ENCODE measurements around the gene PRDM16. TPM values are rescaled to one million over a fixed set of nuclear protein-coding genes. Genes with fewer than 3 reads are reported as not detected.

PRDM16 gene
- polyA plus RNA-seq, 2 donors: 0.15 to 0.28 TPM

DNA sequence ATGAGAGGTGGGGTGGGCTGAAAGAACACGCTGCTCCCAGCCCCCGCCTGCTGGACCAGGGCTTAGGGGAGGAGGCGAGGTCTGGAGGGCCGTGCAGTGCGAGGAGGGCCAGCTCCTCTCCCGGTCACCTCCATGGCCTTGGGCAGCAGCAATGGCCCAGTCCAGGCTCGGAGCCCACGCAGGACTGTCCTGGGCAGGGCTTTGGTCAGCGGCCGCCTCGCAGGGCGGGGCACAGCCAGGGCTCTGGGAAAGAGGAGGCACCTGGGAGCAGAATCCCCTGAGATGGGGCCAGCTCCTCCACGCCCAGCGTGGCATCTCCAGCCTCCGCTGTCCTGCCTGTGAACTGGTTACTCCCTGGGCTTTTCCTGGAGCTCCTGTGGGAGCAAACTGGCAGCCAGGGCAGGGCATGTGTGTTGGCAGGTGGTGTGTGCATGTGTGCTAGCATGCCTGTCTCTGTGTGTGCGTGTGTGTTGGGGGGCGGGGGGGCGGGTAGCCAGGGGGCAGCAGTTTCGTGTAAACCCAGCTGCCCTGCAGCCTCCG, 412.9 kb downstream of the PRDM16 start:
- Histone ChIP-seq H3K27ac (ENCODE audit: low read depth in 2 of 2, low read length in 1 of 2) (peak overlapping the region; percentile 59 to 85), H3K36me3 (ENCODE audit: control insufficient read depth in 2 of 2, insufficient read depth in 2 of 2, low read length in 1 of 2) (peaks cover 0 to 7% of the 10 kb centered on the region in 2 donors), H3K27me3 (ENCODE audit: control insufficient read depth in 1 of 2, insufficient read depth in 2 of 2, low read length in 2 of 2) (no peaks in the 10 kb centered on the region), H3K4me3 (ENCODE audit: low read depth in 1 of 2, low read length in 2 of 2) (no peak overlapping the region), H3K9me3 (ENCODE audit: control insufficient read depth in 2 of 2, insufficient read depth in 1 of 2, low read depth in 1 of 2, low read length in 1 of 2) (no peaks in the 10 kb centered on the region), H3K4me1 (ENCODE audit: control insufficient read depth in 2 of 2, insufficient read depth in 2 of 2, low read length in 1 of 2) (peaks cover 0 to 19% of the 10 kb centered on the region in 2 donors)
- WGBS, 2 donors: 39 to 53% methylated on average over 17 to 20 of the region's 20 CpGs

DNA sequence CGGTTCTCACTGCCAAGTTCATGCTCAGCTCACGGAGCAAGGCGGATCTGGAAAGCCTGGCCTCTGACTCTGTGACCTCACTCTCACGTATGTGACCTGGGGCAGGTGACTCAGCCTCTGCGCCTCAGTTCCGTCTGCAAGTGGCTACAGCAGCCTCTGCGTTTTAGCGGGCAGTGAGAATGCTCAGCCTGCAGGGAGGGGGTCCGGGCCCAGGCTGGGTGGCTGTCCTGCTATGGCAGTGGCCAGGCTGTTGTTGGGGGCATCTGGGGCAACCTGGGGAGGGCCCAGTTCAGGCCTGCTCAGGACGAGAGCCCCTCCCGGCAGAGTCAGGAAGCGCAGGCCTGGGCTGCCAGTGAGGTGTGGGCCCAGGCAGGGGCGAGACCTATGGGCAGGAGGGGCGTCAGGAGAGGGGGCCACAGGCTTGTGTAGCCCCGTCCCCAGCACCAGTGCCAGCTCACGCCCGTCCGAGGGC, 413.4 kb downstream of the PRDM16 start:
- Histone ChIP-seq H3K4me3 (ENCODE audit: low read depth in 1 of 2, low read length in 2 of 2) (no peak overlapping the region), H3K9me3 (ENCODE audit: control insufficient read depth in 2 of 2, insufficient read depth in 1 of 2, low read depth in 1 of 2, low read length in 1 of 2) (no peaks in the 10 kb centered on the region), H3K4me1 (ENCODE audit: control insufficient read depth in 2 of 2, insufficient read depth in 2 of 2, low read length in 1 of 2) (peaks cover 0 to 19% of the 10 kb centered on the region in 2 donors), H3K27ac (ENCODE audit: low read depth in 2 of 2, low read length in 1 of 2) (peak overlapping the region; percentile 59 to 85), H3K36me3 (ENCODE audit: control insufficient read depth in 2 of 2, insufficient read depth in 2 of 2, low read length in 1 of 2) (peaks cover 0 to 6% of the 10 kb centered on the region in 2 donors), H3K27me3 (ENCODE audit: control insufficient read depth in 1 of 2, insufficient read depth in 2 of 2, low read length in 2 of 2) (no peaks in the 10 kb centered on the region)
- 28 to 37% methylated on average over 14 to 18 of the region's 18 CpGs for WGBS, 2 donors

DNA sequence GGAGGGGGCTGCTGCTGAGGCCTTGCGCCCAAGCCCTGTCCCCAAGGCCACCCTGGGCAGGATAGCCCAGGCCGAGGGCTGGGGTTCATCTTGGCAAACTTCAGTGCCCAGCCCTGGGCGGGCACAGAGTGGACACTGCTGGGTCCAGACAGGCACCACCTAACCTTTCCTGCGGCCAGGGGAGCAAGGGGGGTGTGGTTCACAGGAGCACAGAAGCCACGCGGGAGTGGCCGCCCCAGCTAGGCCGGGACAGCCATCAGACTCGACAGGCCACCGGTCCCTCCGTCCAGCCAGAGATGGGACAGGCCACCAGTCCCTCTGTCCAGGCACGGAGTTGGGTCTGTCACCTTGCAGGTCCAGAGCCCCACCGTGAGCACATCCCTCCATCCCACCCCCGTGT, 414.4 kb downstream of the PRDM16 start:
- Histone ChIP-seq H3K4me3 (ENCODE audit: low read depth in 1 of 2, low read length in 2 of 2) (no peak overlapping the region), H3K27me3 (ENCODE audit: control insufficient read depth in 1 of 2, insufficient read depth in 2 of 2, low read length in 2 of 2) (no peaks in the 10 kb centered on the region), H3K27ac (ENCODE audit: low read depth in 2 of 2, low read length in 1 of 2) (no peak overlapping the region), H3K9me3 (ENCODE audit: control insufficient read depth in 2 of 2, insufficient read depth in 1 of 2, low read depth in 1 of 2, low read length in 1 of 2) (peaks cover 0 to 2% of the 10 kb centered on the region in 2 donors), H3K36me3 (ENCODE audit: control insufficient read depth in 2 of 2, insufficient read depth in 2 of 2, low read length in 1 of 2) (peaks cover 0 to 3% of the 10 kb centered on the region in 2 donors), H3K4me1 (ENCODE audit: control insufficient read depth in 2 of 2, insufficient read depth in 2 of 2, low read length in 1 of 2) (peaks cover 0 to 19% of the 10 kb centered on the region in 2 donors)
- 69 to 72% methylated on average over 14 of the region's 14 CpGs for WGBS, 2 donors

DNA sequence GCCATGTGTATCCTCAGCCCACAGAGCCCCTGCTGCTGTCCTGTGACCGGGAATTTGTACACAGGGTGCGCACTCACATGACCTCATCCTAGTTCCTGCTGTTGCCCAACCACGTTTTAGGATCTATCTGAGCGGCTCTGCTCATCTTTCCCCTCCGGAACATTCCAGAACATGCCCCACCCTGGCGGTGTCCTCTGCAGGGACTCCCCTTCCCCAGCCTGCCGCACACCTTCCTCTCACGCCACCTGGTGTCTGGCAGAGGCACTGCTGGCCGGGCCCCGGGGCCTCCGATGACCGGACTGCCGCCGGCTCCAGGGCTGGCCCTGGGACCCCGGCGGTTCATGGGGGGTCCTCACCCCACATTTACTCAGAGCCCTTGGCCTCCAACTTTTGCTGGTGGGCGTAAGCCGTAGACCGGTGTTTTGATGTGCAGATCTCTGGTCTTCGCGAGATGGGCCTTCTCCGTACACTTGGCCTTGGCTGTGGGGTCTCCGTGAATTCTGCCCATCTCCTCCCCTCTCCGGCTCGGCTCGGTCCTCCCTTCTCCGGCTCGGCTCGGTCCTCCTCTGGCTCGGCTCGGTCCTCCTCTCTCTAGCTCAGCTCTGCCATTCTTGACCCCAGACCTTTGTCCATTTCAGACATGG, 414.9 kb downstream of the PRDM16 start:
- H3K36me3 ChIP-seq (ENCODE audit: control insufficient read depth in 2 of 2, insufficient read depth in 2 of 2, low read length in 1 of 2): peaks cover 0 to 3% of the 10 kb centered on the region in 2 donors
- H3K27ac ChIP-seq (ENCODE audit: low read depth in 2 of 2, low read length in 1 of 2): no peak overlapping the region
- no peaks in the 10 kb centered on the region for H3K27me3 ChIP-seq (ENCODE audit: control insufficient read depth in 1 of 2, insufficient read depth in 2 of 2, low read length in 2 of 2)
- H3K4me3 ChIP-seq (ENCODE audit: low read depth in 1 of 2, low read length in 2 of 2): no peak overlapping the region
- WGBS, 2 donors: 38 to 51% methylated on average over 31 of the region's 31 CpGs
- H3K4me1 ChIP-seq (ENCODE audit: control insufficient read depth in 2 of 2, insufficient read depth in 2 of 2, low read length in 1 of 2): peaks cover 0 to 19% of the 10 kb centered on the region in 2 donors
- H3K9me3 ChIP-seq (ENCODE audit: control insufficient read depth in 2 of 2, insufficient read depth in 1 of 2, low read depth in 1 of 2, low read length in 1 of 2): peaks cover 0 to 2% of the 10 kb centered on the region in 2 donors

DNA sequence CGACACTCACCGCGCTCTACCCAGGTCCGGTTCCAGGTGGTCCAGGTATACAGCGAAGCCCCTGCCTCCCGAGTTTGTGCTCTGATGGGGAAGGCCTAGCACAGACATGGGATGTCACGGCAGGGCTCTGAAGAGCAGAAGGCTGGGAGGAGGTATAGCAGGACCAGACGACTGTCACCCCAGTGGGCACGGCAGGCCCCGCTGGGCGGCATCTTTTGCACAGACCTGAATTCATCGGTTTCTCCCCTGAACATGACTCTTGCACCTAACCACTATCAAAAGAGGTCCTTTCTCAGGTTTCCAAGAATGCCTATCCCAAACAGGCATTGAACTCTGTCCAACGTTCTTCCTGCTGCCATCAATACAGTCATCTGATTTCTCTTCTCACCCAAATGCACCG, 416.0 kb downstream of the PRDM16 start:
- no peaks in the 10 kb centered on the region for H3K27me3 ChIP-seq (ENCODE audit: control insufficient read depth in 1 of 2, insufficient read depth in 2 of 2, low read length in 2 of 2)
- peaks cover 0 to 2% of the 10 kb centered on the region in 2 donors for H3K9me3 ChIP-seq (ENCODE audit: control insufficient read depth in 2 of 2, insufficient read depth in 1 of 2, low read depth in 1 of 2, low read length in 1 of 2)
- peaks cover 0 to 19% of the 10 kb centered on the region in 2 donors for H3K4me1 ChIP-seq (ENCODE audit: control insufficient read depth in 2 of 2, insufficient read depth in 2 of 2, low read length in 1 of 2)
- 88 to 92% methylated on average over 14 of the region's 14 CpGs for WGBS, 2 donors
- H3K4me3 ChIP-seq (ENCODE audit: low read depth in 1 of 2, low read length in 2 of 2): no peak overlapping the region
- H3K27ac ChIP-seq (ENCODE audit: low read depth in 2 of 2, low read length in 1 of 2): no peak overlapping the region
- no peaks in the 10 kb centered on the region for H3K36me3 ChIP-seq (ENCODE audit: control insufficient read depth in 2 of 2, insufficient read depth in 2 of 2, low read length in 1 of 2)

Other genes with a start within 250 kb of the PRDM16 start
- gene ACTRT2, start 47.7 kb upstream of the PRDM16 start, polyA plus RNA-seq: not detected

Measured in esophagus (tissue), 2 donors.